DOHH2 (cell line): ENCODE results near the gene TRIM45.

Source experiments
- H3F3A ChIP-seq: fragments of 200-600 bp; sonication (generic), shearing (Covaris generic); 2 replicates; pipeline ENCODE4 v1.6.0; 2016; ENCODE audit warnings: antibody characterized with exemption, mild to moderate bottlenecking; ENCODE audit not compliant: control insufficient read depth, insufficient read depth
- H3K27ac ChIP-seq: fragments of 200-600 bp; sonication (generic); 2 replicates; pipeline ENCODE4 v1.5.1; 2014; ENCODE audit warnings: low read depth, mild to moderate bottlenecking, low read length, moderate library complexity
- H3K27me3 ChIP-seq: fragments of 200-600 bp; sonication (generic); 2 replicates; pipeline ENCODE4 v1.6.1; 2014; ENCODE audit warnings: mild to moderate bottlenecking, low read length, mixed read lengths; ENCODE audit not compliant: control insufficient read depth
- H3K36me3 ChIP-seq: fragments of 200-600 bp; sonication (generic); 2 replicates; pipeline ENCODE4 v1.6.1; 2014; ENCODE audit warnings: mild to moderate bottlenecking, low read length, moderate library complexity, mixed read lengths; ENCODE audit not compliant: control insufficient read depth
- H3K4me1 ChIP-seq: fragments of 200-600 bp; sonication (generic); 2 replicates; pipeline ENCODE4 v1.6.1; 2014; ENCODE audit warnings: mild to moderate bottlenecking, low read length, mixed read lengths; ENCODE audit not compliant: control insufficient read depth
- H3K4me2 ChIP-seq: fragments of 200-600 bp; sonication (generic); 2 replicates; pipeline ENCODE4 v1.6.0; 2014; ENCODE audit warnings: mild to moderate bottlenecking, low read length, moderate library complexity
- H3K4me3 ChIP-seq: fragments of 200-600 bp; sonication (generic); 2 replicates; pipeline ENCODE4 v1.5.1; 2014; ENCODE audit warnings: mild to moderate bottlenecking, low read length, mixed read lengths
- H3K79me2 ChIP-seq: fragments of 200-600 bp; sonication (generic); 2 replicates; pipeline ENCODE4 v1.6.1; 2014; ENCODE audit warnings: mild to moderate bottlenecking, low read length, mixed read lengths; ENCODE audit not compliant: control insufficient read depth
- H3K9me2 ChIP-seq: fragments of 200-600 bp; sonication (generic); replicated peaks from 2 replicates; pipeline ENCODE4 v1.6.1; 2014; ENCODE audit warnings: mild to moderate bottlenecking, low read length, mixed read lengths; ENCODE audit not compliant: control insufficient read depth
- H3K9me3 ChIP-seq: fragments of 200-600 bp; sonication (generic); 2 replicates; pipeline ENCODE4 v1.6.1; 2014; ENCODE audit warnings: antibody characterized with exemption, low read length, mixed read lengths; ENCODE audit not compliant: control insufficient read depth, insufficient read depth
- H4K20me1 ChIP-seq: fragments of 200-600 bp; sonication (generic); 2 replicates; pipeline ENCODE4 v1.6.0; 2014; ENCODE audit warnings: low read depth, mild to moderate bottlenecking, antibody characterized with exemption, low read length, moderate library complexity; ENCODE audit not compliant: control insufficient read depth, insufficient read depth
- CTCF ChIP-seq: fragments of 200-600 bp; sonication (generic); IDR thresholded peaks from one replicate; pipeline ENCODE4 v1.5.1; 2014; ENCODE audit warnings: antibody characterized with exemption, mild to moderate bottlenecking, low read depth, low read length; ENCODE audit not compliant: poor library complexity, severe bottlenecking
- EZH2phosphoT487 ChIP-seq: fragments of 200-600 bp; sonication (generic); IDR thresholded peaks from 2 replicates; pipeline ENCODE4 v1.6.1; 2017; ENCODE audit warnings: borderline replicate concordance, mild to moderate bottlenecking, antibody characterized with exemption, low read length, moderate library complexity, mixed read lengths

Gene TRIM45

GRCh38 chr1:117166076-117166475, 44.5 kb upstream of the TRIM45 start:
- Histone ChIP-seq H3K4me2 (no peak overlapping the region), H3K9me3 (no peaks in the 10 kb centered on the region), H3K79me2 (no peaks in the 10 kb centered on the region), H3F3A (no peaks in the 10 kb centered on the region), H3K36me3 (no peaks in the 10 kb centered on the region), H3K27ac (no peak overlapping the region), H3K4me3 (no peak overlapping the region), H3K4me1 (no peaks in the 10 kb centered on the region), H3K27me3 (no peaks in the 10 kb centered on the region), H3K9me2 (no peaks in the 10 kb centered on the region), H4K20me1 (no peaks in the 10 kb centered on the region)
- TF ChIP-seq EZH2phosphoT487 (no peak), CTCF (no peak)

- H3K79me2 ChIP-seq, result no peaks in the 10 kb centered on the region
- H3K36me3 ChIP-seq, result no peaks in the 10 kb centered on the region
- no peak overlapping the region for H3K4me3 ChIP-seq
- no peaks in the 10 kb centered on the region for H4K20me1 ChIP-seq
- no peak overlapping the region for H3K4me2 ChIP-seq
- no peak overlapping the region for H3K27ac ChIP-seq
- H3K9me3 ChIP-seq, result no peaks in the 10 kb centered on the region
- no peaks in the 10 kb centered on the region for H3K4me1 ChIP-seq
- no peaks in the 10 kb centered on the region for H3K9me2 ChIP-seq
- H3F3A ChIP-seq, result no peaks in the 10 kb centered on the region
- 0 out of 2 replicates have a peak, but pooled peaks cover 2% of the 10 kb centered on the region for H3K27me3 ChIP-seq
- TF ChIP-seq CTCF (no peak), EZH2phosphoT487 (no peak)
Measured at GRCh38 chr1:117164209-117164608, 42.7 kb upstream of the TRIM45 start.

DNA sequence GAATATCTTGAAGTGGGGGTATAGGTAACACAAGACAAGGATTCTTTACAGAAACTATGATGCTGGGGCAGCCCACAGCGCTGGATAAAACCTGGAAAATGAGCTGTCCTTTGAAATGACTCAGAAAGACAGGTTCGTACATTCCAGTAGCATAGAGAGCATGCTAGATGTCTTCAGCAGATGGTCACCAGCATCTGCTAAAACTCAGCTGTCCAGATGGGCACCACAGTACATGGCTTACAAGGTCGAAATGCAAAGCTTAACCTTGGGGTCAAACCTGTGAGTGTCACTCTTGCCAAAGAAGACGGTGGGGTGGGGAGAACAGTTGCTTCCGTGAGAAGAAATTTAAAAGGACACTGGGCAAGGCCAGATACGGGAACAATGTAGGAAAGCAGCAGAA, 41.3 kb upstream of the TRIM45 start:
- no peaks in the 10 kb centered on the region for H3K9me3 ChIP-seq
- H3K4me3 ChIP-seq, result no peak overlapping the region
- TF ChIP-seq EZH2phosphoT487, result no peak
- no peak for TF ChIP-seq CTCF
- no peaks in the 10 kb centered on the region for H3K79me2 ChIP-seq
- 0 out of 2 replicates have a peak, but pooled peaks cover 2% of the 10 kb centered on the region for H3K27me3 ChIP-seq
- no peaks in the 10 kb centered on the region for H3K4me1 ChIP-seq
- H3K36me3 ChIP-seq, result no peaks in the 10 kb centered on the region
- no peaks in the 10 kb centered on the region for H3F3A ChIP-seq
- H3K4me2 ChIP-seq, result no peak overlapping the region
- no peak overlapping the region for H3K27ac ChIP-seq
- H4K20me1 ChIP-seq, result no peaks in the 10 kb centered on the region
- no peaks in the 10 kb centered on the region for H3K9me2 ChIP-seq
